Measurements from ENCODE around the gene SYCP3.

The SYCP3 gene

DNA sequence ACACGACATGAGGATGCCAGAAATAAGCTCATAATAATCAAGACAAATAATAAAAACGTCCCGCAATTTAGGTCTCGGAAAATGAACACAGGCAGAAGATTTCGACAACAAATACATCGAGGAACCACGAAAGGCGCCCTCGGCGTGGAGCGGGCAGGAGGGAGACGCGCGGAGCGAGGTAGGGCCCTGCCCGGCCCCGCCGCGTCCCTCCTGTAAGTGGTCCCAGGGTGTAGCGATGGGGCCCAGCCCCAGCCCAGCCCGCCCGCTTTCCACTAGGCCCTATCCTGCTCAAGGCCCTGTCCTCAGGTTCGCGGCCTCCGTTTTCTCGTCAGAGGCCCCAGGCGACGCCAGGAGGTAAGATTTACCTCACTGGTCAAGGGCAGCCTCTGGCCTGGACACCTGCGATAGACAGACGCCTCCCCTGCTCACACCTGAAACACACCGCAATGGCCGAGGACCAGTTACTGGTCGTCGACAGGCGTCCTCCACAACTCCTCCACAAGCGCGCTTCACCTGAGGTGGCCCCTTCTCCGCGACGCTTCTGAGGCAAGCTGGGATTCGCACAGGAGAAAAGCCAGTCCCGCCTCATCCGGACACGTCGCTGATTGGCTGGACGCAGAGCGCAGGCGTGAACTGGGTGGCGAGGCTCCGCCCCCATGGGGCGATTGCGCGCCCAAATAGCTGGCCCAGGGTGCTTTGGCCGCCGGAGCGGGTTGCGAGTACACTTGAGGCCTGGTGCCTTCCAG is at the start of gene SYCP3:
TSS of gene SYCP3 (minus strand) at position 543 of the 746 bp plus-strand sequence. CDS start 1,527 bp downstream, outside the sequence.
- DNase-seq (ENCODE audit: low read depth in 2 of 2) = no peak

DNA sequence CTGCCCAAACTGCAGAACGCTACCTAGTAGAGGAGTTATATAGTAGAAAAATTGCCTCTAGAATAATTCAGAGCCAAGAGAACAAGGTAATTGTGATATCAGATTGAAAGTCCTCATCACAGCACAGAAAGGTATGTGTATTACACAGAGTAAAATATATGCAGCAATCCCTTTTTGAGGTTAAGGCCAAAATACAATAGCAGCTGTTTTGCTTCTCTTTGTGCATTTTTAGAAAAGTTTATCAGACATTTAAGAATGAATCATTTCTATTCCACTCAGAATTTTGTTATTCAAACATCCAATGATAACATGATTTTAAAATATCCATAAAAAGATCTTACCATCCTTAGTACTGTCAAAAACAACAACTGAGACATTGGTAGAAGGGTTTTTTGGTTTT is 46.4 kb upstream of the SYCP3 start:
- DNase-seq (ENCODE audit: low read depth in 2 of 2) = no peak

DNA sequence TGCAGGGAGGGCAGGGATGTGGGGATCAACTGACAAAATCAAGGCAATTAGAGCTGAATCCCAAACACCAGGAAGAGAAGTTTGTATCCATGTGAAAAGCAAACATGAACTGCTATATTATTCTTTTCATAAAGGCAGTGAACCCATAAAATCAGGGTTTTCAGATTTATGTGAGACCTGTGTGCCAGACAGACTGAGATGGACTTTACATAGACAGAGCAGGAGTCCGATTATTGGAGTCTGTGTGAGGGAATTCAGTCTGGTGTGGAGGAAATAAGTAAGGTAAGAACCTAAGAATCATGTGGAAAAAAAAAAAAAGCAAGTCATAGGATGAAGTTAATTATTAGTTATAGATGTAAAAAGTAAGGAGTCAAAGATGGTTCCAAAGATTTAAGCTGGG is 45.1 kb upstream of the SYCP3 start:
- DNase-seq (ENCODE audit: low read depth in 2 of 2) = no peak

- no peak for DNase-seq (ENCODE audit: low read depth in 2 of 2)
These were observed 44.6 kb upstream of the SYCP3 start for GRCh38 chr12:101783838-101784237.

- DNase-seq (ENCODE audit: low read depth in 2 of 2) = no peak
These were observed 43.9 kb upstream of the SYCP3 start for GRCh38 chr12:101783150-101783549.

GRCh38 chr12:101782273-101782731 is 43.0 kb upstream of the SYCP3 start:
- DNase-seq (ENCODE audit: low read depth in 2 of 2) = no peak

DNA sequence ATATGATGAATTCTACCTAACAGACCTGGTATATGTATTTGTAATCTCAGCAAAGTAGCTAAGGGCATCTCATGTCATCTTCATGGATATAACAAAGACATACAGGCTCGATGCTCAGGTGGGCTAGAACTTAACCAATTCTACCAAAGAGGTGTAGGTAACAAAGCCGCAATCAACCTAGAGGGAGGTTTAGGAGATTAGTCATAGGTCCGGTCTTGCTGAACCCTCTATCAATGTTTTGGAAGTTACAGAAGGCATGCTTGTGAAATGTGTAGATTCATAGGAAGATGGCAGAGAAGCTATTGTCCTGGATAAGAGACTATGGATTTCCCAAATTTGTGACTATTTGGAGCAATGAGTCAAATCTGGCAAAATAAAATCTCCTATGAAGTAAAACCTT is 42.6 kb upstream of the SYCP3 start:
- no peak for DNase-seq (ENCODE audit: low read depth in 2 of 2)

DNA sequence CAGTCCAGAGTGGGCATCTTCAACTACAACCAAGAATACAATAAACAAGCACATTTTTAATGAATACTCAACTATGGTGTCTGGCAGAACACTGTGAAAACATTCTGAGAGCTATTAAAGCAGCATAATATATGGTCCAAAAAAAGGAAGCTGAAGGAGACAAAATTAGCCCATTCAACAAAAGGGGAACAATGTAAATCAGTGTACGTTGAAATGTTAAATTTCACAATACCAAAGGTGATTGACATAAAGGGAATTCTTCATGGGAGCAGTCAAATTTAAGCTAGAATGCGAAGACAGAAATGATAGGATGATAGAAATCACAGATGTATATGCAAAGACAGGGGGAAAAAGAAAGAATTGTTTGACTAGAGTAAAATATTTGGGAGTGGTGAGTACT is 41.3 kb upstream of the SYCP3 start:
- DNase-seq (ENCODE audit: low read depth in 2 of 2) = no peak

- no peak for DNase-seq (ENCODE audit: low read depth in 2 of 2)
These were observed 40.4 kb upstream of the SYCP3 start for GRCh38 chr12:101779626-101780025.

GRCh38 chr12:101779200-101779599 is 39.9 kb upstream of the SYCP3 start:
- no peak for DNase-seq (ENCODE audit: low read depth in 2 of 2)

- DNase-seq (ENCODE audit: low read depth in 2 of 2) = no peak
These were observed 38.7 kb upstream of the SYCP3 start for GRCh38 chr12:101777978-101778377.

- DNase-seq (ENCODE audit: low read depth in 2 of 2) = no peak
These were observed 38.2 kb upstream of the SYCP3 start for GRCh38 chr12:101777485-101777884.

DNA sequence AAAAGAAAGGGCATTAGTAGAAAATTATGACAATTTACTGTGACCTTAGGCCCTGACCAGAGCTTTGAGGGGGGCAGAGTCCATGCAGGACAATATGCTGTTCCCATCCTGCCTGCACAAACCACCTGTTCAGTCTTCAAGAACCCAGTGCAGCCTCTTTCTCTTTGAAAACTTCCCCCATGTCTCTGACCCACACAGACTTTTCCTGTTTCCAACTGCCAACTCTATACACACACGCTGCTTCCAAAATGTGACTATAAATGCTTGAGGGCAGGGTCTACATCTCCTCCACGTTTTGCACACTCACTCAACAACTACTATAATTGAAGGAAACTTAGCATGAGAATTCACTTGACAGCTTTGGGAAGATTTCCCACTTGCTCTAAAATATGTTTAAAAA is 36.6 kb upstream of the SYCP3 start:
- no peak for DNase-seq (ENCODE audit: low read depth in 2 of 2)

GRCh38 chr12:101773650-101774162 is 34.4 kb upstream of the SYCP3 start:
- DNase-seq (ENCODE audit: low read depth in 2 of 2) = peak; percentile 26 to 54

DNA sequence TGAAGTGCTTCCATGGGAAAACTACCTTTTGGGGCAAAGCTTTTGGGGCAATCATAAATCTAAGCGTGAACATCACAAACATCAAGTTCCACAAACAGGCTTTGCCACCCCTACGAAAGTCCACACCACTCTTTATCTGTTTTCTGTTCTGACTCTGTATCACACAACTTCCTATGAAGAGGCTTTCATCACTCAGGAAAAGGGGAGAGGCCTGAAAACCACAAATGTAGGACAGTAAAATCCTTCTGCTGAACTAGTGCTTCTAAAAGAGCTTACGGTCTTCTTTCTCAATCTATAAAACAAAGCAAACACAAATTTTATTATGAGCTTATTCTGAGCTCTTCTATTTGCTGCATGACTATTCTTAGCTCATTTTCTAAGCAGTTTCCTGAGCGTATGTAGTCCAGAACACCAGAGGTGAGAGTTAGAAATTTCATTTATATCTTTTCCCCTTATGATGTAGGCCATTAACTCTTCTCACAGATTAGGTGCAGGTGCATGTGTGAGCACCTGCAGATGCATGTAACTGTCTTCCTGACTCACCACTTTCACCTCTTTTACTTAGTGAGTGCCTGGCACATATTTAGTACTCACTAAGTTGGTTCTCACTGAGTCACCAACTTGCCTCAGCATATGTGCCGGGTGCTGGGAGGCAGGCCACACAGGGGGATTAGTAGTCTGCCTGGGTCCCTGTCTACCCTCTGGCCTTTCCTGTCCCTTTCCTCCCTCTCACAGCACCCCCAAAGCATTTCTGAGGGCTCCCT is 32.9 kb upstream of the SYCP3 start:
- DNase-seq (ENCODE audit: low read depth in 2 of 2) = no peak

DNA sequence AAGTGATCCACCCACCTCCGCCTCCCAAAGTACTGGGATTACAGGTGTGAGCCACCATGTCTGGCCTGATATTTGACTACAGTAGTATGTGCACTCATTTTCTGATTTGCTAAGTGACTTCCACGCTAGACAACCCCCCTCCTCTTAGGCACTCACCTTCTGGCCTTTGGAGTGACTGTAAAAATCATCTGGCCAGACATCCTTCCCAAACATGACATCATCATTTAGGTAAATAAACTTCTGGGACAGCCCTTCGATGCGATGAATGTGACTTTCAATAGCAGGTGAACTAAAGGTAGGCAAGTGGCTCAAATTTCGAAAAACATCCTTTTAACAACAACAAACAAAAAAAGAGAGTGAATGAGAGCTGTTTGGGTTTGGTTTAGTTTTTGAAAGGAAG is 30.6 kb upstream of the SYCP3 start:
- no peak for DNase-seq (ENCODE audit: low read depth in 2 of 2)

DNA sequence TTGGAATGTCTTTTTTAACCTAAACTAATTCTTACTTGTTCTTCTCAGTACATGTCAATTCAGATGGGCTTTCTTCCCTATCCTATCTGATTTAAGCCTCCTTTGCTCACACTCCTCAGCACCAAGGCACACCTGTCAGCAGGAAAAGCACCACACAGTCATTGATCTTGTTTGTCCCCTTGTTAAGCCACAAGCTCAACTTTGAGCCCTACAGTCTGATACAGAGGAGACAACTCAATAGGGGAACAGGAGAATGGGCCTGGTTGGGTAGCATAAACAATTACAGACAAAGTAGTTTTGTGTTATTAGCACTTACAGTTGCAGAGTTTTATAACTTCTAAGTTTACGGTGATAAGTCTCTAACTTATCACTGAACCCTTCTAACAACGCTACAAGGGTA is 29.5 kb upstream of the SYCP3 start:
- DNase-seq (ENCODE audit: low read depth in 2 of 2) = no peak

- DNase-seq (ENCODE audit: low read depth in 2 of 2) = no peak
These were observed 28.3 kb upstream of the SYCP3 start for GRCh38 chr12:101767537-101767936.

- DNase-seq (ENCODE audit: low read depth in 2 of 2) = no peak
These were observed 25.0 kb upstream of the SYCP3 start for GRCh38 chr12:101764051-101764792.

DNA sequence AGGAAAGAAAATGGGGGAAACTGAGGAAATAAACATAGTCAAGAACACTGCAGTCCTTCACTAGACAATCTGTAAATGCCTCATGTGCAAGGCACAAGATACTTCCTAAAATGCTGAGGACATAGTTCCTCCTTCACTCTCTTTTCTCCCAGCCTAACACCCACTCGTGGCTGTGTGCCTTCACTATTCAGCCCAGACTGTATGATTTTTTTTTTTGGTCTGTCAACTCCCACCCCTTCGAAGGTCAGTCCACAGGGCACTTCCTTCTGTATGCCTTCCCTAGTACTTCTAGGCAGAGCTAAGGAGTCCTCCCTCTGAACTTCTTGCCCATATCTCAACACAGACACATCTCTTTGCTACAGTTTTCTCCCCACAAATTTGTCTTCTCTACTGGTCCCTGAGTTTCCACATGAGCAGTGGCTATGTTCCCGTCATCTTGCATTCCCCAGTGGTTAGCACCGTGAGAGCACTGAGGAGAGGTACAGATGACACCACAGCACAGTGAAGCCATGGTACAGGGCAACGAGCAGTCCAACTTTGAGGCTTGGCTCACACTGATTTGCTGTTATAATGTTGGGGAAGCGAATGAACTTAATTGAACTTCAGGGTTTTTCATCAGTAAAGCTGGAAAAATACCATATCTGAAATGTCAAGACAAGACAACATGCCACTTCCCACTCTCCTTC is 24.1 kb upstream of the SYCP3 start:
- no peak for DNase-seq (ENCODE audit: low read depth in 2 of 2)

GRCh38 chr12:101761781-101762180 is 22.5 kb upstream of the SYCP3 start:
- no peak for DNase-seq (ENCODE audit: low read depth in 2 of 2)

- no peak for DNase-seq (ENCODE audit: low read depth in 2 of 2)
These were observed 22.1 kb upstream of the SYCP3 start for GRCh38 chr12:101761350-101761749.

Data from stimulated activated CD4-positive, alpha-beta T cell treated with anti-CD3 and anti-CD28 coated beads, Interleukin-4, amount 100 ng/mL, for 48 hours (primary cell).